ENCODE results near the gene GTF2H1.
A peak's percentile ranks its signal among the peaks of the same experiment; 100 is the strongest.

The GTF2H1 gene

GRCh38 chr11:18313965-18314763, 8.2 kb upstream of the GTF2H1 start:
- H2BK120ac ChIP-seq (ENCODE audit: low read depth, low read length) = no peak overlapping the region

GRCh38 chr11:18314784-18315523, 7.4 kb upstream of the GTF2H1 start:
- DNase-seq = peak; percentile 34
- H3K79me1 ChIP-seq (ENCODE audit: low read length) = peaks cover 8% of the 10 kb centered on the region
- no CpG with 5 or more reads among the region's 9 CpGs for WGBS (ENCODE audit: extremely low coverage, insufficient coverage, low lambda C conversion rate)
- H3K4me3 ChIP-seq (ENCODE audit: low read length) = no peak overlapping the region
- H3K4me2 ChIP-seq (ENCODE audit: low read length) = no peak overlapping the region
- no peak overlapping the region for H2BK120ac ChIP-seq (ENCODE audit: low read depth, low read length)
- H3K4ac ChIP-seq (ENCODE audit: low read depth, low read length) = no peak overlapping the region
- no peak overlapping the region for H3K9ac ChIP-seq (ENCODE audit: low read length)
- H4K5ac ChIP-seq (ENCODE audit: low read length) = no peak overlapping the region
- no peak overlapping the region for H3K23ac ChIP-seq (ENCODE audit: low read length)
- no peak overlapping the region for H4K8ac ChIP-seq (ENCODE audit: low read depth, low read length)
- peaks cover 19% of the 10 kb centered on the region for H3K79me2 ChIP-seq (ENCODE audit: control insufficient read depth, insufficient read depth, low read length)
- no peak overlapping the region for H3K27ac ChIP-seq (ENCODE audit: low read depth, low read length)
- peaks cover 1% of the 10 kb centered on the region for H3K36me3 ChIP-seq (ENCODE audit: control insufficient read depth, insufficient read depth, low read length)
- no peak overlapping the region for H3K18ac ChIP-seq (ENCODE audit: low read length)
- no peak overlapping the region for H2BK5ac ChIP-seq (ENCODE audit: low read length)
- no peaks in the 10 kb centered on the region for H3K4me1 ChIP-seq (ENCODE audit: control insufficient read depth, low read depth, low read length)
- H3K56ac ChIP-seq (ENCODE audit: low read length) = no peak overlapping the region
- no peak overlapping the region for H2BK15ac ChIP-seq (replicated peaks; ENCODE audit: low read depth)
- no peak overlapping the region for H2AK5ac ChIP-seq (ENCODE audit: low read length)
- no peaks in the 10 kb centered on the region for H3K27me3 ChIP-seq (ENCODE audit: insufficient read depth, low read length, poor library complexity)

More at GRCh38 chr11:18313965-18314763, 8.2 kb upstream of the GTF2H1 start:
- H2BK5ac ChIP-seq (ENCODE audit: low read length) = no peak overlapping the region
- peaks cover 7% of the 10 kb centered on the region for H3K79me1 ChIP-seq (ENCODE audit: low read length)
- H3K4me2 ChIP-seq (ENCODE audit: low read length) = no peak overlapping the region
- H3K36me3 ChIP-seq (ENCODE audit: control insufficient read depth, insufficient read depth, low read length) = peaks cover 3% of the 10 kb centered on the region
- peaks cover 13% of the 10 kb centered on the region for H3K79me2 ChIP-seq (ENCODE audit: control insufficient read depth, insufficient read depth, low read length)
- no peak overlapping the region for H3K4ac ChIP-seq (ENCODE audit: low read depth, low read length)
- H3K4me3 ChIP-seq (ENCODE audit: low read length) = no peak overlapping the region
- no peaks in the 10 kb centered on the region for H3K27me3 ChIP-seq (ENCODE audit: insufficient read depth, low read length, poor library complexity)
- H2AK5ac ChIP-seq (ENCODE audit: low read length) = no peak overlapping the region
- peak; percentile 57 for DNase-seq
- H4K5ac ChIP-seq (ENCODE audit: low read length) = no peak overlapping the region
- H3K27ac ChIP-seq (ENCODE audit: low read depth, low read length) = no peak overlapping the region
- no peak overlapping the region for H3K23ac ChIP-seq (ENCODE audit: low read length)
- H3K56ac ChIP-seq (ENCODE audit: low read length) = no peak overlapping the region
- no CpG with 5 or more reads among the region's 10 CpGs for WGBS (ENCODE audit: extremely low coverage, insufficient coverage, low lambda C conversion rate)
- H4K8ac ChIP-seq (ENCODE audit: low read depth, low read length) = no peak overlapping the region
- no peaks in the 10 kb centered on the region for H3K4me1 ChIP-seq (ENCODE audit: control insufficient read depth, low read depth, low read length)
- no peak overlapping the region for H3K9ac ChIP-seq (ENCODE audit: low read length)
- H2BK15ac ChIP-seq (replicated peaks; ENCODE audit: low read depth) = no peak overlapping the region
- no peak overlapping the region for H3K18ac ChIP-seq (ENCODE audit: low read length)

GRCh38 chr11:18315893-18316292, 6.5 kb upstream of the GTF2H1 start:
- peaks cover 26% of the 10 kb centered on the region for H3K79me2 ChIP-seq (ENCODE audit: control insufficient read depth, insufficient read depth, low read length)
- H3K36me3 ChIP-seq (ENCODE audit: control insufficient read depth, insufficient read depth, low read length) = no peaks in the 10 kb centered on the region
- H3K9ac ChIP-seq (ENCODE audit: low read length) = no peak overlapping the region
- no peak overlapping the region for H3K23ac ChIP-seq (ENCODE audit: low read length)
- H3K27ac ChIP-seq (ENCODE audit: low read depth, low read length) = no peak overlapping the region
- DNase-seq = no peak
- no CpG with 5 or more reads among the region's 2 CpGs for WGBS (ENCODE audit: extremely low coverage, insufficient coverage, low lambda C conversion rate)
- no peak overlapping the region for H3K4me3 ChIP-seq (ENCODE audit: low read length)
- no peak overlapping the region for H4K8ac ChIP-seq (ENCODE audit: low read depth, low read length)
- H3K27me3 ChIP-seq (ENCODE audit: insufficient read depth, low read length, poor library complexity) = no peaks in the 10 kb centered on the region
- H3K4me1 ChIP-seq (ENCODE audit: control insufficient read depth, low read depth, low read length) = peaks cover 2% of the 10 kb centered on the region
- H2AK5ac ChIP-seq (ENCODE audit: low read length) = no peak overlapping the region
- no peak overlapping the region for H3K56ac ChIP-seq (ENCODE audit: low read length)
- H3K79me1 ChIP-seq (ENCODE audit: low read length) = peaks cover 10% of the 10 kb centered on the region
- no peak overlapping the region for H3K18ac ChIP-seq (ENCODE audit: low read length)
- H3K4me2 ChIP-seq (ENCODE audit: low read length) = no peak overlapping the region
- no peak overlapping the region for H3K4ac ChIP-seq (ENCODE audit: low read depth, low read length)
- H2BK120ac ChIP-seq (ENCODE audit: low read depth, low read length) = no peak overlapping the region
- H2BK5ac ChIP-seq (ENCODE audit: low read length) = no peak overlapping the region
- H4K5ac ChIP-seq (ENCODE audit: low read length) = no peak overlapping the region
- no peak overlapping the region for H2BK15ac ChIP-seq (replicated peaks; ENCODE audit: low read depth)

GRCh38 chr11:18317551-18317950, 4.8 kb upstream of the GTF2H1 start:
- H2BK120ac ChIP-seq (ENCODE audit: low read depth, low read length) = no peak overlapping the region
- no peak overlapping the region for H3K23ac ChIP-seq (ENCODE audit: low read length)
- WGBS (ENCODE audit: extremely low coverage, insufficient coverage, low lambda C conversion rate) = no CpG with 5 or more reads among the region's 4 CpGs
- DNase-seq = no peak
- no peaks in the 10 kb centered on the region for H3K36me3 ChIP-seq (ENCODE audit: control insufficient read depth, insufficient read depth, low read length)
- no peak overlapping the region for H4K8ac ChIP-seq (ENCODE audit: low read depth, low read length)
- peaks cover 2% of the 10 kb centered on the region for H3K4me1 ChIP-seq (ENCODE audit: control insufficient read depth, low read depth, low read length)
- no peaks in the 10 kb centered on the region for H3K27me3 ChIP-seq (ENCODE audit: insufficient read depth, low read length, poor library complexity)
- no peak overlapping the region for H3K9ac ChIP-seq (ENCODE audit: low read length)
- H4K5ac ChIP-seq (ENCODE audit: low read length) = no peak overlapping the region
- H3K4ac ChIP-seq (ENCODE audit: low read depth, low read length) = no peak overlapping the region
- no peak overlapping the region for H3K18ac ChIP-seq (ENCODE audit: low read length)
- no peak overlapping the region for H2BK15ac ChIP-seq (replicated peaks; ENCODE audit: low read depth)
- peaks cover 30% of the 10 kb centered on the region for H3K79me2 ChIP-seq (ENCODE audit: control insufficient read depth, insufficient read depth, low read length)
- no peak overlapping the region for H2AK5ac ChIP-seq (ENCODE audit: low read length)
- H3K4me2 ChIP-seq (ENCODE audit: low read length) = no peak overlapping the region
- no peak overlapping the region for H2BK5ac ChIP-seq (ENCODE audit: low read length)
- H3K56ac ChIP-seq (ENCODE audit: low read length) = no peak overlapping the region
- H3K4me3 ChIP-seq (ENCODE audit: low read length) = no peak overlapping the region
- peaks cover 12% of the 10 kb centered on the region for H3K79me1 ChIP-seq (ENCODE audit: low read length)
- no peak overlapping the region for H3K27ac ChIP-seq (ENCODE audit: low read depth, low read length)

GRCh38 chr11:18319914-18320313, 2.5 kb upstream of the GTF2H1 start:
- H3K79me2 ChIP-seq (ENCODE audit: control insufficient read depth, insufficient read depth, low read length) = peaks cover 51% of the 10 kb centered on the region
- peaks cover 19% of the 10 kb centered on the region for H3K79me1 ChIP-seq (ENCODE audit: low read length)
- no peak overlapping the region for H2BK5ac ChIP-seq (ENCODE audit: low read length)
- H3K18ac ChIP-seq (ENCODE audit: low read length) = no peak overlapping the region
- no peak overlapping the region for H4K5ac ChIP-seq (ENCODE audit: low read length)
- no peak overlapping the region for H3K23ac ChIP-seq (ENCODE audit: low read length)
- no peak overlapping the region for H3K27ac ChIP-seq (ENCODE audit: low read depth, low read length)
- H3K4me1 ChIP-seq (ENCODE audit: control insufficient read depth, low read depth, low read length) = peaks cover 4% of the 10 kb centered on the region
- H3K9ac ChIP-seq (ENCODE audit: low read length) = no peak overlapping the region
- no peak overlapping the region for H2BK15ac ChIP-seq (replicated peaks; ENCODE audit: low read depth)
- no peak overlapping the region for H2AK5ac ChIP-seq (ENCODE audit: low read length)
- H4K8ac ChIP-seq (ENCODE audit: low read depth, low read length) = no peak overlapping the region
- no peak overlapping the region for H2BK120ac ChIP-seq (ENCODE audit: low read depth, low read length)
- no peaks in the 10 kb centered on the region for H3K36me3 ChIP-seq (ENCODE audit: control insufficient read depth, insufficient read depth, low read length)
- no peak overlapping the region for H3K4me2 ChIP-seq (ENCODE audit: low read length)
- H3K56ac ChIP-seq (ENCODE audit: low read length) = no peak overlapping the region
- no CpG with 5 or more reads among the region's 3 CpGs for WGBS (ENCODE audit: extremely low coverage, insufficient coverage, low lambda C conversion rate)
- DNase-seq = no peak
- no peak overlapping the region for H3K4ac ChIP-seq (ENCODE audit: low read depth, low read length)
- H3K27me3 ChIP-seq (ENCODE audit: insufficient read depth, low read length, poor library complexity) = no peaks in the 10 kb centered on the region
- H3K4me3 ChIP-seq (ENCODE audit: low read length) = no peak overlapping the region

Data from mesendoderm (in vitro differentiated cells).